Mesenchymal stem cell (in vitro differentiated cells and primary cell): ENCODE results near the gene ARMS2.

Experiments
- DNase-seq: peaks from one replicate; pipeline ENCODE4 v3.0.0-alpha.2; 2013
- H2AFZ ChIP-seq: one replicate; pipeline ENCODE4 v1.6.1; 2013; ENCODE audit warnings: low read depth, mild to moderate bottlenecking, control low read depth, inconsistent platforms, low read length, moderate library complexity
- H2AK5ac ChIP-seq: 2 replicates; pipeline ENCODE4 v1.6.1; 2013; ENCODE audit warnings: low read length, moderate library complexity, mild to moderate bottlenecking, inconsistent platforms; ENCODE audit not compliant: severe bottlenecking
- H2BK120ac ChIP-seq: one replicate; pipeline ENCODE4 v1.6.1; 2013; ENCODE audit warnings: low read depth, mild to moderate bottlenecking, inconsistent platforms, low read length, moderate library complexity
- H2BK12ac ChIP-seq, 2 experiments: one replicate each; pipeline ENCODE4 v1.6.1; 2013; ENCODE audit warnings: inconsistent platforms in 2 of 2, low read length in 2 of 2, mild to moderate bottlenecking in 2 of 2, moderate library complexity in 2 of 2, control low read depth in 1 of 2
- H2BK15ac ChIP-seq: one replicate; pipeline ENCODE4 v1.6.1; 2013; ENCODE audit warnings: mild to moderate bottlenecking, low read depth, inconsistent platforms; ENCODE audit not compliant: poor library complexity, severe bottlenecking
- H2BK5ac ChIP-seq: 2 replicates; pipeline ENCODE4 v1.6.1; 2013; ENCODE audit warnings: low read depth, mild to moderate bottlenecking, low read length, control low read depth, inconsistent platforms; ENCODE audit not compliant: poor library complexity, severe bottlenecking
- H3K14ac ChIP-seq, 2 experiments: one replicate each; pipeline ENCODE4 v1.6.1; 2013; ENCODE audit warnings: inconsistent platforms in 2 of 2, low read length in 2 of 2, control low read depth in 1 of 2, mild to moderate bottlenecking in 1 of 2, moderate library complexity in 1 of 2
- H3K18ac ChIP-seq, 2 experiments: one replicate each; pipeline ENCODE4 v1.6.1; 2013; ENCODE audit warnings: inconsistent platforms in 2 of 2, low read length in 2 of 2, control low read depth in 1 of 2, low read depth in 1 of 2, mild to moderate bottlenecking in 1 of 2
- H3K23ac ChIP-seq, 2 experiments: one replicate each; pipeline ENCODE4 v1.6.1; 2013; ENCODE audit warnings: inconsistent platforms in 2 of 2, low read length in 2 of 2, mild to moderate bottlenecking in 2 of 2, moderate library complexity in 2 of 2, control low read depth in 1 of 2
- H3K27ac ChIP-seq: 2 replicates; pipeline ENCODE4 v1.5.1; 2013; ENCODE audit warnings: mild to moderate bottlenecking, moderate library complexity, low read length, control low read depth, inconsistent platforms; ENCODE audit not compliant: poor library complexity, severe bottlenecking
- H3K27me3 ChIP-seq, 2 experiments: 2 replicates each; pipeline versions ENCODE4 v1.6.1 to v1.7.0; 2013; ENCODE audit warnings: low read length in 2 of 2, mild to moderate bottlenecking in 2 of 2, moderate library complexity in 2 of 2, control low read depth in 1 of 2, inconsistent platforms in 1 of 2; ENCODE audit not compliant: control insufficient read depth in 1 of 2, insufficient read depth in 1 of 2
- H3K36me3 ChIP-seq, 2 experiments: 2 replicates each; pipeline versions ENCODE4 v1.6.1 to v1.7.0; 2013; ENCODE audit warnings: low read length in 2 of 2, control low read depth in 1 of 2, inconsistent platforms in 1 of 2, low read depth in 1 of 2, mild to moderate bottlenecking in 1 of 2; ENCODE audit not compliant: insufficient read depth in 2 of 2, control insufficient read depth in 1 of 2
- H3K4ac ChIP-seq, 2 experiments: one replicate each; pipeline ENCODE4 v1.6.1; 2013; ENCODE audit warnings: inconsistent platforms in 2 of 2, low read length in 2 of 2, mild to moderate bottlenecking in 2 of 2, moderate library complexity in 2 of 2, control low read depth in 1 of 2, low read depth in 1 of 2
- H3K4me1 ChIP-seq: 2 replicates; pipeline ENCODE4 v1.6.1; 2013; ENCODE audit warnings: low read depth, low read length, control low read depth; ENCODE audit not compliant: control insufficient read depth, insufficient read depth
- H3K4me2 ChIP-seq: 2 replicates; pipeline ENCODE4 v1.6.1; 2013; ENCODE audit warnings: low read length, mild to moderate bottlenecking, inconsistent platforms; ENCODE audit not compliant: poor library complexity, severe bottlenecking
- H3K4me3 ChIP-seq, 2 experiments: 2 replicates each; pipeline versions ENCODE4 v1.5.1 to v1.7.0; 2013; ENCODE audit warnings: low read length in 2 of 2, mild to moderate bottlenecking in 2 of 2, control low read depth in 1 of 2, low read depth in 1 of 2; ENCODE audit not compliant: insufficient read depth in 1 of 2
- H3K79me1 ChIP-seq: replicated peaks from 2 replicates; pipeline ENCODE4 v1.6.1; 2013; ENCODE audit warnings: mild to moderate bottlenecking, control low read depth, low read length, inconsistent platforms; ENCODE audit not compliant: poor library complexity, severe bottlenecking
- H3K9ac ChIP-seq: 2 replicates; pipeline ENCODE4 v1.7.0; 2013; ENCODE audit warnings: mild to moderate bottlenecking, low read length, moderate library complexity
- H3K9me3 ChIP-seq: 2 replicates; pipeline ENCODE4 v1.7.0; 2013; ENCODE audit warnings: mild to moderate bottlenecking, low read length; ENCODE audit not compliant: control insufficient read depth
- H4K8ac ChIP-seq: one replicate; pipeline ENCODE4 v1.6.1; 2013; ENCODE audit warnings: inconsistent platforms, mild to moderate bottlenecking, low read length, moderate library complexity
- H4K91ac ChIP-seq: one replicate; pipeline ENCODE4 v1.6.1; 2013; ENCODE audit warnings: mild to moderate bottlenecking, low read length, inconsistent platforms
- WGBS: methylation state at CpG from one replicate; pipeline ENCODE4 v1.1.7; 2013; ENCODE audit warnings: mixed read lengths; 5-methylcytosine and 5-hydroxymethylcytosine counted together

The ARMS2 gene

GRCh38 chr10:122471531-122472177 is 17.2 kb downstream of the ARMS2 start:
- no peak for DNase-seq
- H3K27me3 ChIP-seq, result no peaks in the 10 kb centered on the region
- peak overlapping the region; percentile 5 to 56 for H3K18ac ChIP-seq
- no peak overlapping the region for H2AK5ac ChIP-seq
- H2BK120ac ChIP-seq, result peak overlapping the region; percentile 2
- H2BK5ac ChIP-seq, result no peak overlapping the region
- 95% methylated on average over 4 of the region's 4 CpGs for WGBS
- H3K4me2 ChIP-seq, result no peak overlapping the region
- peaks cover 20% of the 10 kb centered on the region for H3K79me1 ChIP-seq
- no peak overlapping the region for H3K14ac ChIP-seq
- no peak overlapping the region for H2AFZ ChIP-seq
- no peak overlapping the region for H3K4ac ChIP-seq
- no peaks in the 10 kb centered on the region for H3K9me3 ChIP-seq
- peaks cover 26% of the 10 kb centered on the region for H3K4me1 ChIP-seq
- peak overlapping the region; percentile 30 for H4K91ac ChIP-seq
- no peak overlapping the region for H3K4me3 ChIP-seq
- H3K36me3 ChIP-seq, result peaks cover 8 to 25% of the 10 kb centered on the region in 2 experiments
- H3K23ac ChIP-seq, result no peak overlapping the region
- peak overlapping the region; percentile 19 for H4K8ac ChIP-seq
- H2BK15ac ChIP-seq, result peak overlapping the region; percentile 44
- peak overlapping the region; percentile 32 for H3K9ac ChIP-seq
- H2BK12ac ChIP-seq, result peak overlapping the region in 1 of 2 experiments; percentile 85
- no peak overlapping the region for H3K27ac ChIP-seq

- Histone ChIP-seq H3K23ac (no peak overlapping the region), H2BK5ac (no peak overlapping the region), H2BK120ac (no peak overlapping the region), H3K79me1 (peaks cover 22% of the 10 kb centered on the region), H3K36me3 (peaks cover 8 to 29% of the 10 kb centered on the region in 2 experiments), H3K4ac (peak overlapping the region in 1 of 2 experiments; percentile 24), H3K18ac (peak overlapping the region in 1 of 2 experiments; percentile 67), H2BK15ac (no peak overlapping the region), H2AK5ac (no peak overlapping the region), H3K9me3 (no peaks in the 10 kb centered on the region), H4K8ac (no peak overlapping the region), H3K9ac (no peak overlapping the region), H4K91ac (peak overlapping the region; percentile 0), H3K4me2 (no peak overlapping the region), H3K27me3 (no peaks in the 10 kb centered on the region), H3K27ac (no peak overlapping the region), H2AFZ (no peak overlapping the region), H3K14ac (no peak overlapping the region), H2BK12ac (peak overlapping the region; percentile 29 to 45), H3K4me3 (no peak overlapping the region), H3K4me1 (peaks cover 28% of the 10 kb centered on the region)
- WGBS, result 71% methylated on average over 7 of the region's 8 CpGs
- DNase-seq, result no peak
Observed at GRCh38 chr10:122473116-122473515, 18.7 kb downstream of the ARMS2 start.

GRCh38 chr10:122474131-122474818 is 19.8 kb downstream of the ARMS2 start:
- H4K8ac ChIP-seq, result peak overlapping the region; percentile 83
- peak overlapping the region; percentile 81 to 95 for H3K18ac ChIP-seq
- no peak overlapping the region for H2BK5ac ChIP-seq
- DNase-seq, result peak; percentile 71
- H3K4me2 ChIP-seq, result no peak overlapping the region
- H3K9me3 ChIP-seq, result no peaks in the 10 kb centered on the region
- H3K36me3 ChIP-seq, result peaks cover 8 to 29% of the 10 kb centered on the region in 2 experiments
- H3K9ac ChIP-seq, result peak overlapping the region; percentile 51
- H3K4ac ChIP-seq, result peak overlapping the region; percentile 49 to 66
- H3K27ac ChIP-seq, result no peak overlapping the region
- no peak overlapping the region for H3K23ac ChIP-seq
- peak overlapping the region; percentile 80 for H4K91ac ChIP-seq
- H3K4me3 ChIP-seq, result no peak overlapping the region
- peak overlapping the region; percentile 49 to 73 for H2BK12ac ChIP-seq
- peaks cover 27% of the 10 kb centered on the region for H3K4me1 ChIP-seq
- peak overlapping the region; percentile 42 for H2BK120ac ChIP-seq
- no peak overlapping the region for H2AK5ac ChIP-seq
- H2BK15ac ChIP-seq, result peak overlapping the region; percentile 83
- no peak overlapping the region for H2AFZ ChIP-seq
- H3K27me3 ChIP-seq, result no peaks in the 10 kb centered on the region
- H3K79me1 ChIP-seq, result peaks cover 22% of the 10 kb centered on the region
- 26% methylated on average over 15 of the region's 15 CpGs for WGBS
- peak overlapping the region in 1 of 2 experiments; percentile 23 for H3K14ac ChIP-seq

GRCh38 chr10:122475100-122475499 is 20.6 kb downstream of the ARMS2 start:
- no peak overlapping the region for H2AK5ac ChIP-seq
- peaks cover 8 to 35% of the 10 kb centered on the region in 2 experiments for H3K36me3 ChIP-seq
- peaks cover 20% of the 10 kb centered on the region for H3K79me1 ChIP-seq
- no peak for DNase-seq
- peak overlapping the region; percentile 51 for H3K9ac ChIP-seq
- H2BK12ac ChIP-seq, result peak overlapping the region; percentile 12 to 61
- peak overlapping the region; percentile 22 for H4K91ac ChIP-seq
- peak overlapping the region; percentile 71 for H2BK15ac ChIP-seq
- H4K8ac ChIP-seq, result peak overlapping the region; percentile 88
- H3K27ac ChIP-seq, result no peak overlapping the region
- no peak overlapping the region for H3K4me2 ChIP-seq
- H3K14ac ChIP-seq, result peak overlapping the region in 1 of 2 experiments; percentile 23
- peak overlapping the region in 1 of 2 experiments; percentile 6 for H3K23ac ChIP-seq
- peaks cover 23% of the 10 kb centered on the region for H3K4me1 ChIP-seq
- H2BK120ac ChIP-seq, result peak overlapping the region; percentile 9
- WGBS, result 39% methylated on average over 9 of the region's 12 CpGs
- no peaks in the 10 kb centered on the region for H3K27me3 ChIP-seq
- no peak overlapping the region for H2AFZ ChIP-seq
- peak overlapping the region in 1 of 2 experiments; percentile 92 for H3K4ac ChIP-seq
- H2BK5ac ChIP-seq, result no peak overlapping the region
- peak overlapping the region; percentile 47 to 86 for H3K18ac ChIP-seq
- peak overlapping the region in 1 of 2 experiments; percentile 19 for H3K4me3 ChIP-seq
- no peaks in the 10 kb centered on the region for H3K9me3 ChIP-seq
